ENCODE measurements around the gene POU3F2. TPM values are rescaled to one million over a fixed set of nuclear protein-coding genes. Genes with fewer than 3 reads are reported as not detected.

The POU3F2 gene
- under 1 TPM in 2 of 3 donors, not detected in 1; 0.11 to 0.19 TPM for polyA plus RNA-seq (ENCODE audit: insufficient read length in 3 of 3)
- long read RNA-seq, donor 1, full-length matches to known transcripts: 1 of 1 reads
- long read RNA-seq, donor 1, partial matches to known transcripts: 0 of 1 reads
- long read RNA-seq, donor 1, other reads (novel, unspliced or antisense): 0 of 1 reads
- long read RNA-seq, donor 2: 0 reads
- long read RNA-seq, donor 3: 0 reads
- long read RNA-seq, donor 4: 0 reads
- long read RNA-seq, donor 5: 0 reads
- long read RNA-seq, donor 6: 0 reads
- long read RNA-seq, donor 7: 0 reads
- long read RNA-seq, donor 8: 0 reads
- long read RNA-seq, donor 9, full-length matches to known transcripts: 1 of 1 reads
- long read RNA-seq, donor 9, partial matches to known transcripts: 0 of 1 reads
- long read RNA-seq, donor 9, other reads (novel, unspliced or antisense): 0 of 1 reads
- long read RNA-seq, donor 10: 0 reads
- long read RNA-seq, donor 11: 0 reads
- long read RNA-seq, donor 12, full-length matches to known transcripts: 1 of 1 reads
- long read RNA-seq, donor 12, partial matches to known transcripts: 0 of 1 reads
- long read RNA-seq, donor 12, other reads (novel, unspliced or antisense): 0 of 1 reads
- long read RNA-seq, donor 13: 0 reads
- long read RNA-seq, donor 14: 0 reads
- long read RNA-seq, donor 15: 0 reads
- long read RNA-seq, donor 16, full-length matches to known transcripts: 1 of 65 reads
- long read RNA-seq, donor 16, partial matches to known transcripts: 50 of 65 reads
- long read RNA-seq, donor 16, other reads (novel, unspliced or antisense): 14 of 65 reads

DNA sequence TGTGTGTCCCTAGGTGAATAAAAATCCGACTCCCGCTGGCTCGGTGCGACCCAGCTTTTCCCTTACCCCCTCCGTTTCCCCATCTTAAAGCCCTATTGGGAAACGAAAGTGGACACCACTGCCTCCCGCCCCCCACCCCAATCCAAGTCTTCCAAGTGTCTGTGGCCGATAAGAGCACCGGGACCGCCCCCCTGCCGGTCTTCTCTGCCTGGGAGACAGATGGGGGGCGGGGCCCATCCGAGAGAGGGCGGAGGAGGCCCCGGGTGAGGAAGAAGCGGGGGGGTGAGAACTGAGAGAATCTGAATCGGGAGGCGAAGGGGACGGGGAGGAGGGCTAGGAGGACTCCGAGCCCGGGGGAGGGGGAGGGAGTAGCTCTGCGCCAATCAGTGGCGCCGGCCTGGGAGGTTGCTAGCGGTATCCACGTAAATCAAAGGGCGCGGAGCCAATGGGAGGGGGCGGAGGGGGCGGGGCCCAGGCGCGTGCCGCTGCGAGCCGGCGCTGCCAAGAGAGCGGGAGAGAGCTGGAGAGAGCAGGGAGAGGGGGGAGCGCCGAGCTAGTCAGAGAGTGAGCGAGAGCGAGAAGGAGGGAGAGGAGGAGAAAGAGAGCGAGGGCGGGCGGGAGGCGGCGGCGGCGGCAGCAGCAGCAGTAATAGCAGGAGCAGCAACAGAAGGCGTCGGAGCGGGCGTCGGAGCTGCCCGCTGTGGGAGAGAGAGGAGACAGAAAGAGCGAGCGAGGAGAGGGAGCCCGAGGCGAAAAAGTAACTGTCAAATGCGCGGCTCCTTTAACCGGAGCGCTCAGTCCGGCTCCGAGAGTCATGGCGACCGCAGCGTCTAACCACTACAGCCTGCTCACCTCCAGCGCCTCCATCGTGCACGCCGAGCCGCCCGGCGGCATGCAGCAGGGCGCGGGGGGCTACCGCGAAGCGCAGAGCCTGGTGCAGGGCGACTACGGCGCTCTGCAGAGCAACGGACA is at the start of gene POU3F2:
Gene POU3F2 (plus strand): TSS at position 515 of the 972 bp plus-strand sequence. CDS start 300 bp downstream, at position 815.
- DNase-seq (ENCODE audit: extremely low read depth in 1 of 11, low read depth in 9 of 11, low spot score in 4 of 11): peak in 9 of 11 donors; percentile 61 to 86 (median 78)

DNA sequence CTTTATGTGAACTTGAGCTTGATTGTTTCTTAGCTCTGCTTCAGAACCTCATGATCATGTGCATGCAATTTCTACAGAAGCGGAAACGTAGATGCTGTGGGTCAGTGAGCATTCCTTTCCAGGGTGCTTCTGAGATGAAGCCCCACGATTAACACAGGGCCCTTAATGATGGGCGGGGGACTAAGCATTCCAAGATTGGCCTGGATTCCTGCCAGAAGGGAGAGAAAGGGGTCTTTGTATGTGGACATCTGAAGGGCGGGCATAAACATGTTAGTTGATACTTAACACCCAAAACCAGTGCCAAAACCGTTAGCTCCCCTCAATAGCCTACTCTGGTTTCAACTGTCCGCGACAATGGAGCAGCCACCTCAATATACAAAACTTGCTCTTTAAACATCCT is 46.9 kb upstream of the POU3F2 start:
- DNase-seq (ENCODE audit: extremely low read depth in 1 of 11, low read depth in 9 of 11, low spot score in 4 of 11): no peak

GRCh38 chr6:98787961-98788360 is 46.4 kb upstream of the POU3F2 start:
- DNase-seq (ENCODE audit: extremely low read depth in 1 of 11, low read depth in 9 of 11, low spot score in 4 of 11): no peak

DNA sequence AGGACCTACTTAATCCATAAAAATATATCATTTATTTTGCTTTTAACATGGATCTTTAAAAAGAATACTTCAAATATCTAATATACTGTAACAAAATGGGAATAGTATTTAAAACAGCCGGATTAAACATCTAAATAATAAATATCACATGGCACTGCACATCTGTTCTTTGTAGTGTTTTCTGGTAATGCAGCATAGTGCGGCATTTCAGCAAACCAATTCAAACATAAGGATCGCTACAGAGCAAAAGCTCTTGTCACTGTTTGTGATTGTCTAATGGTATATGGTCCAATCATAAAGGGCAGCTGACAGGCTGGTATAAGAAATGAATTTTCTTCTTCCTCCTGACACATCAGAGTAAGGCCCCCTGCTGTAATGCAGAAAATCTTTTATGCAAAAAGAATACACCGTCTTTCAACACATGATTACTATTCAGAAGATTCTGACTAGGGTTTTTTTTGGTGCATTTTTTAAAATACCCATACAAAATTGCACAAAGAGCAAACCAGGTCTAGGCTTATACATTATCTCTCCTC is 40.0 kb upstream of the POU3F2 start:
- no peak for DNase-seq (ENCODE audit: extremely low read depth in 1 of 11, low read depth in 9 of 11, low spot score in 4 of 11)

DNA sequence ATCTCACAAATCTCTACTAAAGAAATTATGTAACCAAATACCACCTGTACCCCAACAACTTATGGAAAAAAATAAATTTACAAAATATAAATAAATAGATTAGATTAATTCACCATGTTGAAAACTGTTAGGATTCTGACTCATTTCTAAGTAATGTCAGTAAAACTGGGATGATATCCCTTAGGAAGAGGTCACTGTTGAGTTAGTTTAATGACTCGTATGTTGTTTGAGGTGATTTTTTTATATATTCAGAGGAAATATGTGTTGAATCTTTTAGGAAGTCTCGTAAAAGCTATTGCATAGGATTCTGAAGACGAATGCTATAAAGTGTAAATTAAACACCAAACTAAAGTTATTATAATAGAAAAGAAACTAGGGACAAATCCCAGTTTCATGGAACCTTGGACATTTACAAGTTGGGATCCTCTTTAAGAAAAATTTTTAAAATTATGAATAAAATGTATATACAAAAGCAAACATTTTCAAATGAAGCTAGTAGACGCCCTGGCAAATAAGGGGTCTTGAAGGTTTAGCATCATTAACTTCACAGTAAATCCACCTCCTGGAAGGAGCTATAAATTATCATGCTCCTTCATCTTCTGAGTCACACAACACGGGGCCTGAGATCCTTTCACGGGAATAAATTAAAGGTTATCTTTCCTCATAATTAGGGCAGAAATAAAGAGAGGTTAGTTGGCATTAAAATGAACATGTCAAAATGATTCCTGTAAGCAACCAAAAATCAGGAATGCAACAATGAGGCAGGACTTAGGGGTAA is 37.0 kb upstream of the POU3F2 start:
- no peak for DNase-seq (ENCODE audit: extremely low read depth in 1 of 11, low read depth in 9 of 11, low spot score in 4 of 11)

GRCh38 chr6:98800866-98801265 is 33.5 kb upstream of the POU3F2 start:
- DNase-seq (ENCODE audit: extremely low read depth in 1 of 11, low read depth in 9 of 11, low spot score in 4 of 11): no peak

GRCh38 chr6:98808541-98809210 is 25.7 kb upstream of the POU3F2 start:
- DNase-seq (ENCODE audit: extremely low read depth in 1 of 11, low read depth in 9 of 11, low spot score in 4 of 11): no peak

GRCh38 chr6:98812220-98812619 is 22.2 kb upstream of the POU3F2 start:
- no peak for DNase-seq (ENCODE audit: extremely low read depth in 1 of 11, low read depth in 9 of 11, low spot score in 4 of 11)

GRCh38 chr6:98816799-98817198 is 17.6 kb upstream of the POU3F2 start:
- no peak for DNase-seq (ENCODE audit: extremely low read depth in 1 of 11, low read depth in 9 of 11, low spot score in 4 of 11)

DNA sequence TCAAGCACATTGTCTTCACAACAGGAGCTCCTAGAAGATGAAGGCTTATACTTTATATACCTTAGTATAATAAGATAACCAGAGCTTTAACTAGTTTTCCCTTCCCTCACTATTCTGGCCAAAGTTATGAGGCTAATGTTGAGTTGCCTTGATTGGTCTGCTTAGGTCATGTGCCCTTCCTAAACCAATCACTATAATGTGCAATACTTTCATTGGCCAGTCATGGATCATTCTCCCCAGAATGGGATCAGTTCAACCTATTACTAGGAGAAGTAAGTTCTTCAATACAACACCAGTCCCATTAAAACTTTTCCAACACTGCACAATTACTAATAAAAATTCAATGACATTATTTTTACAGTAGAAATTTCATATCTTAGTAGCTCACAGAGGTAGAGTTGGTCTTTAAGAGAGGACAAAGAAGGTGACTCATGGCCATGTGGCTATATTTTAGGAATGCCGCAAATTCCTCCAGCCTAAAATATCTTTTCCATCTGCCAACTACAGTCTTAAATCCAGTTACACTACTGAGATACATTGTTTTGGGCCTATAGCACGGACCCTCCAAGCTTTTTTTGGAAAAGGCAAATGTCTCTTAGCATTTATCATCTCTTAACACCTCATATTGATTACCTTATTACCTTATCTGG is 12.5 kb upstream of the POU3F2 start:
- DNase-seq (ENCODE audit: extremely low read depth in 1 of 11, low read depth in 9 of 11, low spot score in 4 of 11): no peak

GRCh38 chr6:98823428-98824161 is 10.8 kb upstream of the POU3F2 start:
- no peak for DNase-seq (ENCODE audit: extremely low read depth in 1 of 11, low read depth in 9 of 11, low spot score in 4 of 11)

GRCh38 chr6:98824162-98824901 is 10.0 kb upstream of the POU3F2 start:
- no peak for DNase-seq (ENCODE audit: extremely low read depth in 1 of 11, low read depth in 9 of 11, low spot score in 4 of 11)

- no peak for DNase-seq (ENCODE audit: extremely low read depth in 1 of 11, low read depth in 9 of 11, low spot score in 4 of 11)
Measured at GRCh38 chr6:98824902-98825599, 9.3 kb upstream of the POU3F2 start.

- no peak for DNase-seq (ENCODE audit: extremely low read depth in 1 of 11, low read depth in 9 of 11, low spot score in 4 of 11)
Measured at GRCh38 chr6:98825600-98826230, 8.7 kb upstream of the POU3F2 start.
